Measurements from ENCODE around the gene PCTP.

- TF ChIP-seq CTCF (IDR thresholded peaks at IDR 0.05), result no peak
- TF ChIP-seq POLR2A (IDR thresholded peaks at IDR 0.05), result no peak
Measured at GRCh38 chr17:55811536-55811935, 60.7 kb downstream of the PCTP start.

All from lower leg skin (tissue), 3 donors.